ENCODE data around the gene PXMP4. TPM values are rescaled to one million over a fixed set of nuclear protein-coding genes. Genes with fewer than 3 reads are reported as not detected.
A peak's percentile ranks its signal among the peaks of the same experiment; 100 is the strongest.

Gene PXMP4
- total RNA-seq, 3 donors from 2014 or later = 4.2 to 4.9 (median 4.4) TPM

DNA sequence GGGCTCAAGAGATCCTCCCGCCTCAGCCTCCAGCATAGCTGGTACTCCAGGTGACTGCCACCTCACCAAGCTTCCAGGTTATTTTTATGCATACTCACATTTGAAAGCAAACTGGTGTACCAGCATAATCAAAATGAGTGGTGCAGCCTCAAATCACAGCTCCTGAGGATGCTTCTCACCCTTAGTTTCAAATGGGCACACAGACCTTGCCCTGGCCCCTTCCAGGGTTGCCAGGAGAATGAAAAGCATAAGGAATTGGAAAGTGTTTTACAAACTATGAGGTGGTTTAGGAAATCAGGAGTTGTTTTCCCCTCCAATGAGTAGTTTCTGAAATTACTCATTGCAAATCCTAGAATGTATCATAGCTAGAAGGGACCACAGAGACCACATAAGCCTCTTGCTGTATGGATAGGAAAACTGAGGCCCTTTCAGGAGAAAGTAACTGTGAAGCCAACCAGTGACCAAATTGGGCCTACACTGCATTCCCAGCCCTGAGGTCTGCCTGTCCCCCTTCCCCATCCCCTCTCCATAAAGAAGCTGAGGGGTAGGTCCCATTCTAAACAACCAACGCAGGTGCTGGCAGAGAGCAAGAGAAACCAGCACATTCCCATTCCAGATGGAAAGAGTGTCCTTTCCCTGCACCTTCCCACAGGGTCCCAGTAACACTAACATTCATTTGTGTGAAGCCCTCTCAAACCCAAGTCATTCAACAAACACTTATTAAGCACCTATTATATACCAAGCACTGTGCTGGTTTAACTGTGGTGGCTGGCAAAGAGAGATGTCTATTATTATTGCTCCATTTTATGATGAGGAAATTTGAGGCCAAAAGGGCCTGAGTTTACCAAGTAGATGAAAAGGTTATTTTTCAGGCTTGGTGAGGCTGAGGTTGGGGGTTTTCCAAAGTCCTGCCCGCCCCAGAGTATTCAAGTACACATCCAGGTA lies 31.8 kb downstream of the PXMP4 start:
- Mint-ChIP-seq H3K4me3 (no peak overlapping the region), H3K4me1 (ENCODE audit: low read depth) (peaks cover 40% of the 10 kb centered on the region), H3K27me3 (ENCODE audit: low read depth) (no peaks in the 10 kb centered on the region), H3K36me3 (ENCODE audit: insufficient read depth) (no peaks in the 10 kb centered on the region), H3K9me3 (no peaks in the 10 kb centered on the region)
- ATAC-seq (no peak), DNase-seq (no peak)

DNA sequence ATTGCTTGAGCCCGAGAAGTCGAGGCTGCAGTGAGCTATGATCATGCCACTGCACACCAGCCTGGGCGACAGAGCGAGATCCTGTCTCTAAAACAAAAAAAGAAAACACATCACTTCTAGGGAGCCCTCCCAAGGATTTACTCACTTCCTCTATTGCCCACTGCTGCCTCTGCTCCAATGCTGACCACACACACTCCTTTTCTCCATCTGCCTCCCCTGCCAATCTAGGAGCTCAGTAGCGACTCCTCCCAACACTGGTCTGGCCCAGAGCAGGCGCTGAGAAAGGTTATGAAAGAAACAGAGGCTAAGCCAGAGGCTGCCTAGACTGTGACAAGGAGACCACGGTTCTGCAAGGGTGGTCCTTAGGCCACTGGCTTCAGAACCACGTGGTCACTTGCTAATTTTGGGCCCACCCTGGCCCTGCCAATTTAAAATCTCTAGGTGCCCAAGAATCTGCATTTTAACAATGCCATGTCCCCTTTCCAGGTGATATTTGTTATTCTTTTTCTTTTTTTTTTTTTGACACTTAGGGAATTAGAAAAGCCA lies 32.7 kb downstream of the PXMP4 start:
- Mint-ChIP-seq H3K4me1 (ENCODE audit: low read depth) (peaks cover 40% of the 10 kb centered on the region), H3K9me3 (no peaks in the 10 kb centered on the region), H3K36me3 (ENCODE audit: insufficient read depth) (no peaks in the 10 kb centered on the region), H3K4me3 (peak overlapping the region; percentile 79), H3K27me3 (ENCODE audit: low read depth) (no peaks in the 10 kb centered on the region)
- DNase-seq = no peak
- no peak for ATAC-seq

DNA sequence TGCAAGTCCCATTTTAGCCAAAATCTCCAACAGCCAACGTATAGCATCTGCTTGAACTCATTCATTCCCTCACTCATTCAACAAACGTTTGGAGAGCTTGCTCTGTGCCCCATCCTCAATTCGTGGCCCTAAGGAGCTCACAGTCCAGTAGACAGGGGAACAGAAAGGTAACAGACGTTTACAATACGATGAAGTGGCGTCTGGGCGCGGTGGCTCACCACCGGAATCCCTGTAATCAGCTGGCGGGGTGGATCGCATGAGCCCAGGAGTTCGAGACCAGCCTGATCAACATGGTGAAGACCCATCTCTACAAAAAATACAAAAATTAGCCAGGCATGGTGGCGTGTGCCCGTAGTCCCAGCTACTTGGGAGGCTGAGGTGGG lies 33.1 kb downstream of the PXMP4 start:
- Mint-ChIP-seq H3K4me3 (peak overlapping the region; percentile 79), H3K4me1 (ENCODE audit: low read depth) (peaks cover 41% of the 10 kb centered on the region), H3K9me3 (no peaks in the 10 kb centered on the region), H3K36me3 (ENCODE audit: insufficient read depth) (no peaks in the 10 kb centered on the region), H3K27me3 (ENCODE audit: low read depth) (no peaks in the 10 kb centered on the region)
- DNase-seq = no peak
- ATAC-seq = no peak

DNA sequence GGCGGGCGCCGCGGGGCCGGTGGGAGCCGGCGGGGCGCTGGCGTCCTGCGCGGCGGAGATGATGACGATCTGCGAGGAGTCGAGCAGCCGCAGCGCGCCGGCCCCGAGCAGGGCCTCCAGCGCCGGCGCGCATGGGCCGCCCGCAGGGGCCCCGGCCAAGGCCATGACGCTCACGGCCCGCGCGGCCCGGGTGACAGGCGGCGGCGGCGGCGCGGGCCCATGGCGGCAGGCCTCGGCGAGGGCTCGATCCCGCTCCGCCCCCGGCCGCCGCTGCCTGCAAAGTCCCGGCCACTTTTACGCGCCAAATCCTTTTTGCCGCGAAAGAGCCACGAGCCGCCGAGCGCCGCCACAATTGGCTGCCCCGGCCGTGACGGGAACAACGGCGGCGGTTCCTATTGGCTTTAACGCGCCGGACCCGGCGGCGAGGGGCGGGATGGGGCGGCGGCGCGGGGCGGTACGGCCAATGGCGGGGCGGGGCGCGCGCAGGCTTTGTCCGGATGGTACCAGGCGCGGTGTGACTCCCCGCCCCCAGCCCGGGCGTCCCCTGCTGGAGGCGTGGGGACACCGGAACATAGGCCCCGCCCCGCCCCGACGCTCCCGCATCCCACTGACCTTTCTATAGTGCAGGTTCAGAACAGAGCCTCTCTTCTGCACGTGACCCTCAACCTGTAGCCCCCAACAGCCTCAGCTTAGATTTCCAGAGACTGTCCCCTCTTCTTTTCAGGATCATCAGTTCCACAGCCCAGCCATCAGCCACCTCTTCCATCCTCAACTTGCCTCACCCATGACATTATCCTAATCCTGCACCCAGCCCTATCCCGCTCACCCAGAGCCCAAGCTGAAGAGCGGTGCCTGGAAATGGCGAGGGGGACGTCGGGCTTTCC lies 33.8 kb downstream of the PXMP4 start, which contains the start of gene E2F1:
TSS of gene E2F1 (minus strand) at position 286 of the 884 bp plus-strand sequence. CDS start at position 165, 121 bp downstream.
- ATAC-seq (peak; percentile 87 to 90), DNase-seq (peak; percentile 91)
- Mint-ChIP-seq H3K4me1 (ENCODE audit: low read depth) (peaks cover 45% of the 10 kb centered on the region), H3K36me3 (ENCODE audit: insufficient read depth) (no peaks in the 10 kb centered on the region), H3K9me3 (no peaks in the 10 kb centered on the region), H3K27me3 (ENCODE audit: low read depth) (no peaks in the 10 kb centered on the region), H3K4me3 (peak within 1 kb of the TSS; percentile 87)

- Mint-ChIP-seq H3K4me1 (ENCODE audit: low read depth) (peaks cover 47% of the 10 kb centered on the region), H3K4me3 (peak overlapping the region; percentile 87), H3K36me3 (ENCODE audit: insufficient read depth) (no peaks in the 10 kb centered on the region), H3K9me3 (no peaks in the 10 kb centered on the region), H3K27me3 (ENCODE audit: low read depth) (no peaks in the 10 kb centered on the region)
- DNase-seq (no peak), ATAC-seq (peak; percentile 62 to 70)
Observed at GRCh38 chr20:33685328-33686099, 34.6 kb downstream of the PXMP4 start.

GRCh38 chr20:33684533-33685327 lies 35.4 kb downstream of the PXMP4 start:
- Mint-ChIP-seq H3K9me3 (no peaks in the 10 kb centered on the region), H3K4me1 (ENCODE audit: low read depth) (peaks cover 43% of the 10 kb centered on the region), H3K36me3 (ENCODE audit: insufficient read depth) (no peaks in the 10 kb centered on the region), H3K27me3 (ENCODE audit: low read depth) (no peaks in the 10 kb centered on the region), H3K4me3 (peak overlapping the region; percentile 87)
- ATAC-seq (no peak), DNase-seq (no peak)

DNA sequence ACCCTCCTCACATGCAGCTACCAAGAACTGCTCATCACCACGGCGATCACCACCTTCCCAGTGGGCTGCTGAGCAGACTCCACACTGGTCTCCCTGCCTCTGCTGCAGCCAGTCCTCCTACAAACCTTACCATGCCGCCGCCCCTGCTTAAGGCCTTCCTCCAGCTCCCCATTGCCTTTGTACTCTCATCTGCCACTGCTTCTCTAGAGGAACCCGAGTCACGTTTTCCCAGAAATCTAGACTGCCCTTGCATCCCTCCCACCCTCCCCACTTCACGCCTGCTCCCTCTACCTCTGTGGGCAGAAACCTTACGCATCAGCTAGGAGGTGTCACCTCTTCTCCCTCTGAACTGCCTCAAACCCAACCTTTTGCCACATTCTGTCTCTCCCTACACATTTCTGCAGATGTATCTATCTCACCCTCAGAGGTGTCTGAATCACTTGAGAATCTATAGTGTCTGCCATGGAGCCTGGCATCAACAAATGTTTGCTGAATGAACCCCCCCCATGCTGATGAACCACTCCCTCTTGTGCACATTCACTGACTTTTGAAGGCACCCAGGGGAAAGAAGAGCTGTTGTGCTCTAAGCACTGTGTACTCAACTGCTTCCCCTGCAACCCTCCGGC lies 38.3 kb downstream of the PXMP4 start:
- Mint-ChIP-seq H3K4me3 (no peak overlapping the region), H3K36me3 (ENCODE audit: insufficient read depth) (no peaks in the 10 kb centered on the region), H3K9me3 (no peaks in the 10 kb centered on the region), H3K4me1 (ENCODE audit: low read depth) (peaks cover 44% of the 10 kb centered on the region), H3K27me3 (ENCODE audit: low read depth) (no peaks in the 10 kb centered on the region)
- no peak for ATAC-seq
- no peak for DNase-seq

GRCh38 chr20:33681288-33681687 lies 38.8 kb downstream of the PXMP4 start:
- H3K27me3 Mint-ChIP-seq (ENCODE audit: low read depth) = no peaks in the 10 kb centered on the region
- no peak overlapping the region for H3K4me3 Mint-ChIP-seq
- DNase-seq (no peak), ATAC-seq (no peak)
- peaks cover 40% of the 10 kb centered on the region for H3K4me1 Mint-ChIP-seq (ENCODE audit: low read depth)
- no peaks in the 10 kb centered on the region for H3K36me3 Mint-ChIP-seq (ENCODE audit: insufficient read depth)
- no peaks in the 10 kb centered on the region for H3K9me3 Mint-ChIP-seq

DNA sequence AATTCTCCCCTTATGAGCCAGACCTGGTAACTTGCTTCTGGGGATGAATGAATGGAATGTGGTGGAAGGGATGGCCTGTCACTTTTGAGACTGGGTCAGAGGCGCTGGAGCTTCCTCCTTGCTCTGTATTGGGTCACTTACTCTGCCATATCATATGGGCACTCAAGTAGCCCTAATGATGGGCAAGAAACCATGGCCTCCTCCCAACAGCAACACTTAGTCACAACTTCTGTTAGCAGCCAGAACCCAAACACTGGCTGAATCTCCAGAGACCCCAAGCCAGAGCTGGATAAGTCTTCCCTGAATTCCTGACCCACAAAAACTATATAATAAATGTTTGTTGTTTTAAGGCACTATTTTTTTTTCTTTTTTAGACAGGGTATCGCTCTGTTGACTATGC lies 39.4 kb downstream of the PXMP4 start:
- ATAC-seq = no peak

GRCh38 chr20:33679758-33680485 lies 40.2 kb downstream of the PXMP4 start:
- DNase-seq (no peak), ATAC-seq (peak; percentile 13 to 35)
- Mint-ChIP-seq H3K4me1 (ENCODE audit: low read depth) (peaks cover 38% of the 10 kb centered on the region), H3K27me3 (ENCODE audit: low read depth) (no peaks in the 10 kb centered on the region), H3K9me3 (no peaks in the 10 kb centered on the region), H3K36me3 (ENCODE audit: insufficient read depth) (no peaks in the 10 kb centered on the region), H3K4me3 (no peak overlapping the region)

More for the DNA sequence above, 39.4 kb downstream of the PXMP4 start:
- H3K9me3 Mint-ChIP-seq = no peaks in the 10 kb centered on the region
- H3K4me3 Mint-ChIP-seq = no peak overlapping the region
- DNase-seq = no peak
- H3K27me3 Mint-ChIP-seq (ENCODE audit: low read depth) = no peaks in the 10 kb centered on the region
- H3K4me1 Mint-ChIP-seq (ENCODE audit: low read depth) = peaks cover 40% of the 10 kb centered on the region
- H3K36me3 Mint-ChIP-seq (ENCODE audit: insufficient read depth) = no peaks in the 10 kb centered on the region

DNA sequence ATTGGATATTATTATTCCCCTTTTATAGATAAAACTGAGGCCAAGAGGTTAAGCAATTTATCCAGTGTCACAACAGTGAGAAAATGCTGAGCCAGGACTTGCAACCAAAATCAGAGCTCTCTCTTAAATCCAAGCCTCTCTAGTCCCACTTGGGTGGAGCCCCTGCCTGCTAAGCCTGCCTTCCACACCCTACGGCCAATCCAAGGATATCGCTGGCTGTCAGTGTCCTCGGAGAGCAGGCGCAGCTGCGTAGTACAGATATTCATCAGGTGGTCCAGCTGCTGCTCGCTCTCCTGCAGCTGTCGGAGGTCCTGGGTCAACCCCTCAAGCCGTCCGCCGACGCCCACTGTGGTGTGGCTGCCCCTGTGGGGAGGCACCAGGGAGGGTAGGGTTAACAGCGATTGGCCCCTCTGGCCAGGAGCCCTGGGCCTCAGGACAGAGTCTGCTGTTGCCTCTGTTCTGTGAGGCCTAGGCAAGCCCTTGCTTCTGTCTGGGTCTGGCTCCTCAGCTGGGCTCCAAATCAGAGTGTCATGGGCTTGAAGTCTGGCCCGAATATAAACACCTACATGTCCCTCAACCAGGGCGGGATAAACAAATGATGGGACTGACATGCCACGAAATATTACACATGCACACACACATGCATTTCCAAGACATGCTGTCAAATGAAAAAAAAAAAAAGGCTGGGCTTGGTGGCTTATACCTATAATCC lies 42.0 kb downstream of the PXMP4 start:
- Mint-ChIP-seq H3K36me3 (ENCODE audit: insufficient read depth) (no peaks in the 10 kb centered on the region), H3K4me1 (ENCODE audit: low read depth) (peaks cover 43% of the 10 kb centered on the region), H3K4me3 (no peak overlapping the region), H3K9me3 (no peaks in the 10 kb centered on the region), H3K27me3 (ENCODE audit: low read depth) (no peaks in the 10 kb centered on the region)
- DNase-seq = no peak
- no peak for ATAC-seq

Measured in activated T-cell treated with anti-CD3 and anti-CD28 coated beads, Interleukin-2, amount 50 U/mL, for 4 hours (primary cell).